WTC11 (cell line): ENCODE measurements around the gene OBI1. TPM values are rescaled to one million over a fixed set of nuclear protein-coding genes. Genes with fewer than 3 reads are reported as not detected.

Source experiments
- ATAC-seq: fragments of 200-7000 bp; cut with Tn5 transposase; 2 replicates; pipeline ENCODE4 v1.10.0; 2021; ENCODE audit warnings: mild to moderate bottlenecking, moderate library complexity
- CTCF ChIA-PET: fragments of 300-600 bp; sonication (Branson Sonifier 250); formaldehyde crosslinking; loops from one replicate; lab custom pipeline; 2021; ENCODE audit warnings: antibody characterized with exemption; lab: Charles Lee
- POLR2A ChIA-PET: fragments of 350-600 bp; sonication (Branson Sonifier 250); formaldehyde crosslinking; loops from one replicate; lab custom pipeline; 2021; ENCODE audit warnings: antibody characterized with exemption; lab: Charles Lee
- DNase-seq: peaks from one replicate; pipeline ENCODE4 v3.0.0; 2021; ENCODE audit warnings: low spot score
- H3K27ac Mint-ChIP-seq: 2 replicates; pipeline ENCODE4 v1.8.0; 2021; ENCODE audit warnings: mixed read lengths
- H3K27me3 Mint-ChIP-seq: 2 replicates; pipeline ENCODE4 v1.8.0; 2021; ENCODE audit warnings: low read depth, mild to moderate bottlenecking, moderate library complexity, mixed read lengths
- H3K36me3 Mint-ChIP-seq: 2 replicates; pipeline ENCODE4 v1.8.0; 2021; ENCODE audit warnings: mixed read lengths
- H3K4me1 Mint-ChIP-seq: 2 replicates; pipeline ENCODE4 v1.8.0; 2022; ENCODE audit warnings: mixed read lengths
- H3K4me3 Mint-ChIP-seq: 2 replicates; pipeline ENCODE4 v1.8.0; 2021; ENCODE audit warnings: mild to moderate bottlenecking, moderate library complexity, mixed read lengths
- H3K9me3 Mint-ChIP-seq: 2 replicates; pipeline ENCODE4 v1.8.0; 2021; ENCODE audit warnings: mixed read lengths
- AR ChIP-seq: fragments of 250-450 bp; sonication (Bioruptor Pico); IDR thresholded peaks from 2 replicates; pipeline ENCODE4 v1.9.0; 2021; ENCODE audit warnings: mild to moderate bottlenecking
- ATF2 ChIP-seq: sonication (generic); formaldehyde crosslinking; IDR thresholded peaks from 2 replicates; pipeline ENCODE4 v1.8.1; 2022; ENCODE audit warnings: low read depth, missing genetic modification reagents, borderline replicate concordance
- FOXK1 ChIP-seq: sonication (generic); formaldehyde crosslinking; IDR thresholded peaks from 2 replicates; pipeline ENCODE4 v1.8.0; 2022; ENCODE audit warnings: mild to moderate bottlenecking, moderate library complexity, missing genetic modification reagents
- FOXP4 ChIP-seq: sonication (generic); formaldehyde crosslinking; IDR thresholded peaks from 2 replicates; pipeline ENCODE4 v1.8.0; 2022; ENCODE audit warnings: mild to moderate bottlenecking, missing genetic modification reagents
- JUN ChIP-seq: sonication (generic); formaldehyde crosslinking; IDR thresholded peaks from 2 replicates; pipeline ENCODE4 v1.8.0; 2023; ENCODE audit warnings: mild to moderate bottlenecking, missing genetic modification reagents
- NR1H2 ChIP-seq: sonication (generic); formaldehyde crosslinking; IDR thresholded peaks from 2 replicates; pipeline ENCODE4 v1.9.0; 2021; ENCODE audit warnings: mild to moderate bottlenecking, moderate library complexity, missing genetic modification reagents
- RELA ChIP-seq: sonication (generic); formaldehyde crosslinking; IDR thresholded peaks from 2 replicates; pipeline ENCODE4 v1.8.1; 2022; ENCODE audit warnings: missing genetic modification reagents, mild to moderate bottlenecking, borderline replicate concordance
- USF2 ChIP-seq: sonication (generic); formaldehyde crosslinking; IDR thresholded peaks from 2 replicates; pipeline ENCODE4 v1.8.1; 2023; ENCODE audit warnings: mild to moderate bottlenecking, missing genetic modification reagents, moderate library complexity
- ZBTB21 ChIP-seq: sonication (generic); formaldehyde crosslinking; IDR thresholded peaks from 2 replicates; pipeline ENCODE4 v1.8.1; 2023; ENCODE audit warnings: mild to moderate bottlenecking, missing genetic modification reagents, borderline replicate concordance
- ZNF138 ChIP-seq: sonication (generic); formaldehyde crosslinking; conservative IDR thresholded peaks from 2 replicates; pipeline ENCODE4 v1.8.1; 2022; ENCODE audit warnings: mild to moderate bottlenecking, moderate library complexity, missing genetic modification reagents
- ZNF263 ChIP-seq: sonication (generic); formaldehyde crosslinking; IDR thresholded peaks from 2 replicates; pipeline ENCODE4 v1.8.1; 2022; ENCODE audit warnings: low read depth, mild to moderate bottlenecking, moderate library complexity, missing genetic modification reagents
- ZNF512 ChIP-seq: sonication (generic); formaldehyde crosslinking; IDR thresholded peaks from 2 replicates; pipeline ENCODE4 v1.8.1; 2022; ENCODE audit warnings: missing genetic modification reagents, borderline replicate concordance
- total RNA-seq: library from RNA; stranded (reverse); gene quantifications from 3 replicates; pipeline ENCODE4 v1.2.3, GENCODE V29; 2021
- TF ChIP-seq, protein P1 (sequence below): sonication (generic); formaldehyde crosslinking; IDR thresholded peaks from 2 replicates; pipeline ENCODE4 v1.8.0; 2022; ENCODE audit warnings: mild to moderate bottlenecking, missing genetic modification reagents
- TF ChIP-seq, protein P2 (sequence below): sonication (generic); formaldehyde crosslinking; IDR thresholded peaks from 2 replicates; pipeline ENCODE4 v1.8.0; 2022; ENCODE audit warnings: mild to moderate bottlenecking, missing genetic modification reagents

The OBI1 gene
- total RNA-seq, 1 experiment from 2014 or later = 13.4 TPM

GRCh38 chr13:78700121-78700910 is 41.4 kb upstream of the OBI1 start (continued):
- TF ChIP-seq, protein P1, sequence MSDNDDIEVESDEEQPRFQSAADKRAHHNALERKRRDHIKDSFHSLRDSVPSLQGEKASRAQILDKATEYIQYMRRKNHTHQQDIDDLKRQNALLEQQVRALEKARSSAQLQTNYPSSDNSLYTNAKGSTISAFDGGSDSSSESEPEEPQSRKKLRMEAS (CRISPR knock-in tag) = no peak
- TF ChIP-seq, protein P2, sequence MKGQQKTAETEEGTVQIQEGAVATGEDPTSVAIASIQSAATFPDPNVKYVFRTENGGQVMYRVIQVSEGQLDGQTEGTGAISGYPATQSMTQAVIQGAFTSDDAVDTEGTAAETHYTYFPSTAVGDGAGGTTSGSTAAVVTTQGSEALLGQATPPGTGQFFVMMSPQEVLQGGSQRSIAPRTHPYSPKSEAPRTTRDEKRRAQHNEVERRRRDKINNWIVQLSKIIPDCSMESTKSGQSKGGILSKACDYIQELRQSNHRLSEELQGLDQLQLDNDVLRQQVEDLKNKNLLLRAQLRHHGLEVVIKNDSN (CRISPR knock-in tag) = no peak
- TF ChIP-seq FOXK1 (CRISPR knock-in tag) (no peak), ATF2 (CRISPR knock-in tag) (no peak), ZBTB21 (CRISPR knock-in tag) (no peak), ZNF263 (CRISPR knock-in tag) (no peak), NR1H2 (CRISPR knock-in tag) (no peak)

GRCh38 chr13:78689011-78689410 is 30.1 kb upstream of the OBI1 start:
- no peak for TF ChIP-seq AR (CRISPR knock-in tag)
- TF ChIP-seq USF2 (CRISPR knock-in tag) = no peak
- no peak overlapping the region for H3K27ac Mint-ChIP-seq
- ChIA-PET CTCF (interaction anchor here (0.6 to 1.6 kb wide), 5 partner anchors 84 to 702 kb away, joined by 3 to 5 read pairs (median 4); no protein-coding TSS in a partner anchor), POLR2A (no interaction called here)
- H3K36me3 Mint-ChIP-seq = no peaks in the 10 kb centered on the region
- DNase-seq (no peak), ATAC-seq (peak; percentile 88)
- H3K27me3 Mint-ChIP-seq = no peaks in the 10 kb centered on the region
- no peak overlapping the region for H3K4me3 Mint-ChIP-seq
- peaks cover 4% of the 10 kb centered on the region for H3K4me1 Mint-ChIP-seq
- H3K9me3 Mint-ChIP-seq = peaks cover 4% of the 10 kb centered on the region

DNA sequence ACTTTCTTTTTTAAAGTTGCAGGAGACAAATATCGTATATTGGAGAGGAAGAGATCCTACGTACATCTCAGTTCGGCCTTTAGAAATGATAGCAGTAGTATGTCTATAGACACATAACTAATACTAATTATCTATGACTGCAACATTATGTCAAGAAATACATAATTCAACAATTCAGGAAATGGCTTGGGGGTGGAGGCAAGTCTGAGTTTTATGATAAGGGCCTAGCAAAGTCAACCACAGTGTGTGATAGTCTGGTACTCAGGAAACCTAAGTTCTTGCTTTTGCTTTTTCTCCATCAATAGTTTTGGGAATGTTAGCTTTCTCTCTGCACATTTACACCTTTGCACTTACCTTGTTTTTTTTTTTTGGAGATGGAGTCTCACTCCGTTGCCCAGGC is 27.5 kb upstream of the OBI1 start:
- CTCF ChIA-PET = no interaction called here
- peaks cover 13% of the 10 kb centered on the region for H3K9me3 Mint-ChIP-seq
- peaks cover 4% of the 10 kb centered on the region for H3K4me1 Mint-ChIP-seq
- no peak overlapping the region for H3K27ac Mint-ChIP-seq
- TF ChIP-seq ZBTB21 (CRISPR knock-in tag) (no peak), FOXP4 (CRISPR knock-in tag) (no peak), ZNF138 (CRISPR knock-in tag) (no peak), RELA (no peak), JUN (CRISPR knock-in tag) (no peak), ZNF512 (CRISPR knock-in tag) (no peak)
- POLR2A ChIA-PET = no interaction called here
- no peaks in the 10 kb centered on the region for H3K36me3 Mint-ChIP-seq
- DNase-seq = no peak
- no peaks in the 10 kb centered on the region; the same call in 1 of the 2 replicates for H3K27me3 Mint-ChIP-seq
- no peak overlapping the region for H3K4me3 Mint-ChIP-seq
- no peak for ATAC-seq
